SK-N-SH treated with all-trans-retinoic acid at 6 μM for 48 hours (cell line): Measurements from ENCODE around the gene IFNAR2.

Source experiments
- ZFP30 ChIP-seq: fragments of 450-650 bp; formaldehyde crosslinking; IDR thresholded peaks from 2 replicates; pipeline ENCODE4 v1.5.0; 2022; ENCODE audit warnings: mild to moderate bottlenecking, moderate library complexity
- TF ChIP-seq, protein P1 (sequence below): fragments of 250-450 bp; sonication (Bioruptor Pico); IDR thresholded peaks from 2 replicates; pipeline ENCODE4 v1.8.0; 2020; ENCODE audit warnings: mild to moderate bottlenecking, moderate library complexity, borderline replicate concordance

DNA sequence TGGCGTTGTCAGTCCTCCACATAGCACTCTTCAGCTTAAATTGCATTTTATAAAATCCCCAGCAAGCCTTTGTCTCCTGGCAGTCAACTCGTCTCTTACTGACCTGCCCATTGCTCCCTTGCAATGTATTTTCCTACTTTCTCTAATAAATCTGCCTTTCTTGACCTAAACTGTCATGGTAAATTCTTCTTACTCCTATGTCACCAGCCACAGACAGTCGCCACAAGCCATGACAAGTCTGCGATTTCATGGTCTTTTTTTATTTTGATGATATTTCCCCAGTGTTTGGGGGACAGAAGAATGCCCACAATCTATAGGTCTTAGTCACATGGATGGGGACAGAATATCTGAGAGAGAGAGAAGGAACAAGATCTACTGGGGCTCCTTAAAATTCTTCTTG, 8.4 kb downstream of the IFNAR2 start:
- no peak for TF ChIP-seq ZFP30 (CRISPR knock-in tag)
- TF ChIP-seq, protein P1, sequence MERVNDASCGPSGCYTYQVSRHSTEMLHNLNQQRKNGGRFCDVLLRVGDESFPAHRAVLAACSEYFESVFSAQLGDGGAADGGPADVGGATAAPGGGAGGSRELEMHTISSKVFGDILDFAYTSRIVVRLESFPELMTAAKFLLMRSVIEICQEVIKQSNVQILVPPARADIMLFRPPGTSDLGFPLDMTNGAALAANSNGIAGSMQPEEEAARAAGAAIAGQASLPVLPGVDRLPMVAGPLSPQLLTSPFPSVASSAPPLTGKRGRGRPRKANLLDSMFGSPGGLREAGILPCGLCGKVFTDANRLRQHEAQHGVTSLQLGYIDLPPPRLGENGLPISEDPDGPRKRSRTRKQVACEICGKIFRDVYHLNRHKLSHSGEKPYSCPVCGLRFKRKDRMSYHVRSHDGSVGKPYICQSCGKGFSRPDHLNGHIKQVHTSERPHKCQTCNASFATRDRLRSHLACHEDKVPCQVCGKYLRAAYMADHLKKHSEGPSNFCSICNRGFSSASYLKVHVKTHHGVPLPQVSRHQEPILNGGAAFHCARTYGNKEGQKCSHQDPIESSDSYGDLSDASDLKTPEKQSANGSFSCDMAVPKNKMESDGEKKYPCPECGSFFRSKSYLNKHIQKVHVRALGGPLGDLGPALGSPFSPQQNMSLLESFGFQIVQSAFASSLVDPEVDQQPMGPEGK (CRISPR knock-in tag): no peak
